ENCODE measurements around the gene ZEB2. TPM values are rescaled to one million over a fixed set of nuclear protein-coding genes. Genes with fewer than 3 reads are reported as not detected.

ZEB2 gene
- total RNA-seq, 2 experiments from 2014 or later: 13.5 to 14.9 TPM

GRCh38 chr2:144468823-144469595, 50.9 kb downstream of the ZEB2 start:
- TF ChIP-seq CTCF (IDR thresholded peaks at IDR 0.05): no peak
- peaks cover 25% of the 10 kb centered on the region for H3K4me1 Mint-ChIP-seq (ENCODE audit: low read depth)
- H3K27me3 Mint-ChIP-seq: no peaks in the 10 kb centered on the region
- H3K36me3 Mint-ChIP-seq (ENCODE audit: low read depth): peaks cover 6% of the 10 kb centered on the region
- ATAC-seq: no peak
- no peak overlapping the region for H3K4me3 Mint-ChIP-seq
- DNase-seq: no peak
- POLR2A ChIA-PET: interaction anchor here (0.8 kb wide), 1 partner anchor 8 kb away, joined by 3 read pairs; no protein-coding TSS in a partner anchor
- CTCF ChIA-PET: interaction anchor here (0.6 to 1.1 kb wide), 2 partner anchors 8 to 384 kb away, joined by 3 to 4 read pairs; no protein-coding TSS in a partner anchor
- no peaks in the 10 kb centered on the region for H3K9me3 Mint-ChIP-seq
- no peak overlapping the region for H3K27ac Mint-ChIP-seq
- intact Hi-C loops (cut with micrococcal nuclease): no loop called here

GRCh38 chr2:144467502-144468137, 52.3 kb downstream of the ZEB2 start:
- Mint-ChIP-seq H3K27me3 (no peaks in the 10 kb centered on the region), H3K36me3 (ENCODE audit: low read depth) (peaks cover 6% of the 10 kb centered on the region), H3K9me3 (no peaks in the 10 kb centered on the region), H3K4me1 (ENCODE audit: low read depth) (peaks cover 25% of the 10 kb centered on the region), H3K27ac (no peak overlapping the region), H3K4me3 (no peak overlapping the region)
- DNase-seq: no peak
- ChIA-PET POLR2A (no interaction called here), CTCF (no interaction called here)
- intact Hi-C loops (cut with micrococcal nuclease): no loop called here
- no peak for TF ChIP-seq CTCF (IDR thresholded peaks at IDR 0.05)
- ATAC-seq: no peak

- H3K36me3 Mint-ChIP-seq (ENCODE audit: low read depth): peaks cover 6% of the 10 kb centered on the region
- DNase-seq: no peak
- ChIA-PET POLR2A (no interaction called here), CTCF (no interaction called here)
- no peaks in the 10 kb centered on the region for H3K27me3 Mint-ChIP-seq
- H3K4me3 Mint-ChIP-seq: no peak overlapping the region
- H3K27ac Mint-ChIP-seq: no peak overlapping the region
- peaks cover 21% of the 10 kb centered on the region for H3K4me1 Mint-ChIP-seq (ENCODE audit: low read depth)
- intact Hi-C loops (cut with micrococcal nuclease): no loop called here
- ATAC-seq: no peak
- no peaks in the 10 kb centered on the region for H3K9me3 Mint-ChIP-seq
- no peak for TF ChIP-seq CTCF (IDR thresholded peaks at IDR 0.05)
Measured at GRCh38 chr2:144466637-144467036, 53.3 kb downstream of the ZEB2 start.

GRCh38 chr2:144465749-144466148, 54.2 kb downstream of the ZEB2 start:
- no peak for DNase-seq
- TF ChIP-seq CTCF (IDR thresholded peaks at IDR 0.05): no peak
- ChIA-PET CTCF (interaction anchor here (1.4 kb wide), 1 partner anchor 18 kb away, joined by 4 read pairs; no protein-coding TSS in a partner anchor), POLR2A (no interaction called here)
- no peak overlapping the region for H3K4me3 Mint-ChIP-seq
- peaks cover 6% of the 10 kb centered on the region for H3K36me3 Mint-ChIP-seq (ENCODE audit: low read depth)
- no peaks in the 10 kb centered on the region for H3K9me3 Mint-ChIP-seq
- no peaks in the 10 kb centered on the region for H3K27me3 Mint-ChIP-seq
- no peak overlapping the region for H3K27ac Mint-ChIP-seq
- H3K4me1 Mint-ChIP-seq (ENCODE audit: low read depth): peaks cover 18% of the 10 kb centered on the region
- ATAC-seq: no peak
- intact Hi-C loops (cut with micrococcal nuclease): no loop called here

GRCh38 chr2:144464730-144465129, 55.2 kb downstream of the ZEB2 start:
- TF ChIP-seq CTCF (IDR thresholded peaks at IDR 0.05): no peak
- Mint-ChIP-seq H3K9me3 (no peaks in the 10 kb centered on the region), H3K4me1 (ENCODE audit: low read depth) (peaks cover 19% of the 10 kb centered on the region), H3K27me3 (no peaks in the 10 kb centered on the region), H3K4me3 (no peak overlapping the region), H3K27ac (no peak overlapping the region), H3K36me3 (ENCODE audit: low read depth) (peaks cover 6% of the 10 kb centered on the region)
- CTCF ChIA-PET: interaction anchor here (1.1 to 1.4 kb wide), 3 partner anchors 15 to 22 kb away, joined by 3 to 6 read pairs (median 4); no protein-coding TSS in a partner anchor
- DNase-seq (no peak), ATAC-seq (no peak)
- POLR2A ChIA-PET: no interaction called here
- intact Hi-C loops (cut with micrococcal nuclease): no loop called here

Measured in activated CD8-positive, alpha-beta T cell treated with anti-CD3 and anti-CD28 coated beads for 36 hours (primary cell).